GM18951 (cell line): ENCODE results near the gene NEK9.

Source experiments
- POLR2A ChIP-seq: IDR thresholded peaks from 4 replicates; pipeline ENCODE4 v1.6.1; 2011; ENCODE audit warnings: mild to moderate bottlenecking; ENCODE audit not compliant: insufficient read length, insufficient read depth; ENCODE audit errors: extremely low read depth
- in situ Hi-C: fragments of 300-500 bp; cut with MboI; formaldehyde crosslinking; loops from one replicate; pipeline ENCODE4 v1.12.0; 2022; ENCODE audit warnings: low sequenced_read_pairs, mixed read lengths, inconsistent platforms; ENCODE audit not compliant: unreplicated experiment

Gene NEK9

GRCh38 chr14:75138492-75138891 is 11.6 kb upstream of the NEK9 start:
- in situ Hi-C loops = loop anchor here (25.0 kb wide), 2 partner anchors 349 to 524 kb away; partner anchors contain the start of genes ERG28 and TTLL5
- TF ChIP-seq POLR2A = no peak

- in situ Hi-C loops = loop anchor here (25.0 kb wide), 2 partner anchors 353 to 528 kb away; partner anchors contain the start of genes ERG28 and TTLL5
- no peak for TF ChIP-seq POLR2A
Measured at GRCh38 chr14:75134644-75135043, 7.8 kb upstream of the NEK9 start.

- no peak for TF ChIP-seq POLR2A
- in situ Hi-C loops = loop anchor here (25.0 kb wide), 2 partner anchors 354 to 529 kb away; partner anchors contain the start of genes ERG28 and TTLL5
Measured at GRCh38 chr14:75133597-75133996, 6.7 kb upstream of the NEK9 start.

GRCh38 chr14:75132382-75133086 is 5.7 kb upstream of the NEK9 start:
- TF ChIP-seq POLR2A = no peak
- in situ Hi-C loops = loop anchor here (25.0 kb wide), 2 partner anchors 355 to 530 kb away; partner anchors contain the start of genes ERG28 and TTLL5

GRCh38 chr14:75128596-75128990 is 1.7 kb upstream of the NEK9 start:
- in situ Hi-C loops = loop anchor here (5.0 to 25.0 kb wide), 3 partner anchors 169 to 534 kb away; partner anchors contain the start of genes ERG28 and TTLL5
- no peak for TF ChIP-seq POLR2A

- in situ Hi-C loops = loop anchor here (5.0 to 25.0 kb wide), 3 partner anchors 169 to 534 kb away; partner anchors contain the start of genes ERG28 and TTLL5
Measured at GRCh38 chr14:75127903-75128595, 1.2 kb upstream of the NEK9 start.

GRCh38 chr14:75127474-75127820 is 599 bp upstream of the NEK9 start:
- in situ Hi-C loops = loop anchor here (5.0 to 25.0 kb wide), 3 partner anchors 170 to 535 kb away; partner anchors contain the start of genes ERG28 and TTLL5

More at GRCh38 chr14:75127903-75128595, 1.2 kb upstream of the NEK9 start:
- no peak for TF ChIP-seq POLR2A

- in situ Hi-C loops = loop anchor here (5.0 to 25.0 kb wide), 3 partner anchors 171 to 536 kb away; partner anchors contain the start of genes ERG28 and TTLL5
- no peak for TF ChIP-seq POLR2A
Measured at GRCh38 chr14:75126121-75126544, 715 bp downstream of the NEK9 start.

- TF ChIP-seq POLR2A = no peak
- in situ Hi-C loops = loop anchor here (5.0 to 25.0 kb wide), 3 partner anchors 172 to 537 kb away; partner anchors contain the start of genes ERG28 and TTLL5
Measured at GRCh38 chr14:75125617-75126016, 1.2 kb downstream of the NEK9 start.

- in situ Hi-C loops = no loop called here
- TF ChIP-seq POLR2A = no peak
Measured at GRCh38 chr14:75123991-75124390, 2.9 kb downstream of the NEK9 start.

GRCh38 chr14:75121552-75121951 is 5.3 kb downstream of the NEK9 start:
- TF ChIP-seq POLR2A = no peak
- in situ Hi-C loops = no loop called here

- in situ Hi-C loops = no loop called here
- TF ChIP-seq POLR2A = no peak
Measured at GRCh38 chr14:75120541-75121291, 6.1 kb downstream of the NEK9 start.

GRCh38 chr14:75119056-75119455 is 7.8 kb downstream of the NEK9 start:
- in situ Hi-C loops = no loop called here

More at GRCh38 chr14:75119056-75119455, 7.8 kb downstream of the NEK9 start:
- no peak for TF ChIP-seq POLR2A
